BJ (cell line): ENCODE measurements around the gene SLC6A12. TPM values are rescaled to one million over a fixed set of nuclear protein-coding genes. Genes with fewer than 3 reads are reported as not detected.

Source experiments
- CTCF ChIA-PET: fragments of 350-600 bp; formaldehyde crosslinking; extraction: SDS; loops from one replicate; lab custom pipeline; 2021; ENCODE audit warnings: antibody characterized with exemption, inconsistent platforms; lab: Yijun Ruan, JAX
- POLR2A ChIA-PET: fragments of 300-600 bp; sonication (Branson Sonifier 250); formaldehyde crosslinking; extraction: SDS; loops from one replicate; lab custom pipeline; 2021; ENCODE audit warnings: antibody characterized with exemption; lab: Charles Lee
- DNase-seq: peaks from one replicate; pipeline ENCODE4 v3.0.0-alpha.2; 2011; ENCODE audit warnings: low read depth
- H3K27me3 ChIP-seq: 2 replicates; pipeline ENCODE4 v1.6.0; 2011; ENCODE audit warnings: low read length; ENCODE audit not compliant: control insufficient read depth, insufficient read depth
- H3K36me3 ChIP-seq: 2 replicates; pipeline ENCODE4 v1.5.1; 2011; ENCODE audit warnings: low read length; ENCODE audit not compliant: control insufficient read depth, insufficient read depth
- H3K4me3 ChIP-seq: 2 replicates; pipeline ENCODE4 v1.5.1; 2011; ENCODE audit warnings: low read depth, mild to moderate bottlenecking, control low read depth, low read length
- CTCF ChIP-seq: IDR thresholded peaks from 2 replicates; pipeline ENCODE4 v1.5.1; 2011; ENCODE audit warnings: low read depth, mild to moderate bottlenecking, control low read depth, inconsistent platforms, low read length, moderate library complexity; ENCODE audit not compliant: insufficient read depth
- polyA plus RNA-seq: library from polyadenylated mRNA; depleted of rRNA; stranded (reverse); fragments of >200 nt; gene quantifications from 2 replicates; pipeline ENCODE4 v1.2.3, GENCODE V29; 2011

Gene SLC6A12
- polyA plus RNA-seq, 1 experiment: not detected

GRCh38 chr12:151579-151978 is 62.4 kb downstream of the SLC6A12 start:
- no peak for DNase-seq
- H3K36me3 ChIP-seq: no peaks in the 10 kb centered on the region

DNA sequence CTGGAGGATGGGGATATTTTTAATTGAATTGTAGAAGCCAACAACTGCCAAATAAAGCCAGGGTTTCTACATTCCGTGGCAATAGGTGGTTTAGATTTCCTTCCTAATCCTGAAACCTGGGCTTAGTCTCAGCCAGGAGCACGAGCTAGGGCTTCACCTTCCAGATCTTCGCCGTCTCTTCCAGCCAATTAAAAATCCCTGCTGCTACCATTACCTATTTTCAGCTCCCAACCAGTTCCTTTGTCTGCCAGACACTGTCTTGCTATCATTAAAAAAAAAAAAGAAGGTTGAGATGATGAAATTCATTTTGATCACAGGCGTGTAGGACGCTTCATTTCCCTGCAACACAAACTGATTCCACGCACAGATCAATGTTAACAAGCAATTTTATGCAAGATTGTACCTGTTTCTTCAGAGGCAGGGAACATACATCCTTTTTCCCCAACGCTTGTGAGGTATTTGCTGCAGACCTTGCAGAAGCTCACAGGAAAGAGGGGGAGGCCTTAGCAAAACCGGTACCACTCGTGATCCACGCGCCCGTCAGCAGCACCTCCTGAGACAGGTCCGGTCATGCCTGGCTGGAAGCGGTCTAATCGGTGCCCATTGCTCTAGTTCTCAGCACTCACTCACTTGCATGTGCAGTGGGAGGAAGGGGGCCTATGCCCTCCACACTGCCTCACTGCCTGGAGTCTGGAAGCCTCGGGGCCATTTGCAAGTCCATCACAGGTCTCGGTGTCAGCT is 65.1 kb downstream of the SLC6A12 start:
- Histone ChIP-seq H3K36me3 (no peaks in the 10 kb centered on the region), H3K27me3 (peaks cover 7% of the 10 kb centered on the region), H3K4me3 (no peak overlapping the region)
- DNase-seq: no peak
- no peak for TF ChIP-seq CTCF
- POLR2A ChIA-PET: no interaction called here
- CTCF ChIA-PET: interaction anchor here (0.9 kb wide), 1 partner anchor 66 kb away, joined by 3 read pairs; no protein-coding TSS in a partner anchor

More at GRCh38 chr12:151579-151978, 62.4 kb downstream of the SLC6A12 start:
- peaks cover 7% of the 10 kb centered on the region for H3K27me3 ChIP-seq
- ChIA-PET POLR2A (no interaction called here), CTCF (interaction anchor here (1.0 to 2.5 kb wide), 3 partner anchors 11 to 44 kb away, joined by 3 to 9 read pairs (median 5); no protein-coding TSS in a partner anchor)
- no peak overlapping the region for H3K4me3 ChIP-seq
- TF ChIP-seq CTCF: no peak

DNA sequence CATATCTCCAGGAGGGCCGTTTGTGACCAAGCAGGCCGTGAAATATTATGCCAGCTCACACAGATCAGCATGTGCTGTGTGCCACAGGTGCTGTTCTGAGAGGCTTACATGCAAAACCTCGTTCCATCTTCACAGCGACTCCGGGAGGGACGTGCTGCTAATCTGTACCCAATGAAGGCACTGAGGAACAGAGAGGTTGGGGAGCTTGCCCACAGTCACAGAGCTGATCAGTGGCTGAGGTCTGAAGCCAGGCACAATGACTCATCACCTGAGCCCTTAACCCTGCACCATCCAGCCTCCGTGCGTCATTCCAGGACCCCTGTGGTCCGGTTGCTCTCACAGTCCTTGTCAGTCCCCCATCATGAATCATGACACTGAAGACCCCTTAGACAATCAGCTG is 66.7 kb downstream of the SLC6A12 start:
- Histone ChIP-seq H3K27me3 (peaks cover 5% of the 10 kb centered on the region), H3K4me3 (no peak overlapping the region), H3K36me3 (no peaks in the 10 kb centered on the region)
- no peak for TF ChIP-seq CTCF
- ChIA-PET CTCF (no interaction called here), POLR2A (no interaction called here)
- DNase-seq: no peak

DNA sequence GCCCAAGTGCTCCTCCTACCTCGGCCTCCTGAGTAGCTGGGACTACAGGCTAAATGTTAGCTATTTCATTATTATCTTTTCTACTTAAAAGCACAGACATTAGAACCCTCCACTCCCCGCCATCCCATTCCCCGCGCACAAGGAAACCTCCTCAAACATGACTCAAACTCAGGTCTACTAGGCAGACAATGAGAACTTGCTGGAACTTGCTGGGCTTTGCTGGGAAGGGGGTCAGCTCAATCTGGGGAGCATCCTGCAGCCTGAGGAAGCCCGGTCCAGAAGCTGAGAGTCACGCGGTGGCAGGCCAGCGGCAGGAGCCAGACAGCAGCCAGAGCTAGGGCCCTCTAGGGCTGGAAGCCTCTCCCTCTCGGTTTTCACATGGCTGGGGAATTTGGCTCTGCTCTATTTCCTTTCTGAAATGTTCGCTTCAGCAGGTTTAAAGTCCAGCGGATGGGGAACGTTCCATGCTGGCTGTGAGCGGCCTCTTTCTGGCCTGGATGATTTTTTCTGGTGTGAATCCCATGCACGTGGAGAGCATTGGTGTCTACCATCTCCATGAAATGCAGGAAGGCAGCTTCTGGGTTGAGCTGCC is 68.5 kb downstream of the SLC6A12 start:
- Histone ChIP-seq H3K4me3 (no peak overlapping the region), H3K27me3 (peaks cover 2% of the 10 kb centered on the region), H3K36me3 (no peaks in the 10 kb centered on the region)
- ChIA-PET POLR2A (no interaction called here), CTCF (interaction anchor here (1.2 kb wide), 1 partner anchor 27 kb away, joined by 3 read pairs; no protein-coding TSS in a partner anchor)
- no peak for TF ChIP-seq CTCF
- no peak for DNase-seq

DNA sequence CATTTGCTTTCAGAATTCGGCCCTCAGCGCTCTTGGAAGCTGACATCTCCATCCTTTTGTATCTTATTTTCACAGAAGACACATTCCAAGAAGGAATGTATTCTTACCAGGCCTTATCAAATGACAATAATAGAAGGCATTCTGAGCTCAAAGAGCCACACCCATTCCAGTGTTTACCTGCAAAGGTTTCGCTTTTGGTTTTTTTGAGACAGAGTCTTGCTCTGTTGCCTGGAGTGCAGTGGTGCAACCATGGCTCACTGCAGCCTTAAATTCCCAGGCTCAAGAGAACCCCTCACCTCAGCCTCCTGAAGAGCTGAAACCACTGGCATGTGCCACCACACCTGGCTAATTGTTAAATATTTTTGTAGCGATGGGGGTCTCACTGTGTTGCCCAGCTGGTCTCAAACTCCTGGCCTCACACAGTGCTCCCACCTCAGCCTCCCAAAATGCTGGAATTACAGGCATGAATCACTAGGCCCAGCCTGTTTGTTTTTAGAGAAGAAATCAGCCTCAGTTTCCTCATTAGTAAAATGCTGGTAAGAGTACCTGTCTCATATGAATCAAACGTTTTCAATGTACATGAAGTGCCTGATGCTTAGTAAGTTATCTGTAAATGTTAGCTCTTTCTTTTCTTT is 69.2 kb downstream of the SLC6A12 start:
- ChIA-PET POLR2A (no interaction called here), CTCF (interaction anchor here (1.2 kb wide), 1 partner anchor 27 kb away, joined by 3 read pairs; no protein-coding TSS in a partner anchor)

More for the DNA sequence above, 69.2 kb downstream of the SLC6A12 start:
- DNase-seq: no peak
- Histone ChIP-seq H3K4me3 (no peak overlapping the region), H3K36me3 (no peaks in the 10 kb centered on the region), H3K27me3 (peaks cover 3% of the 10 kb centered on the region)
- TF ChIP-seq CTCF: no peak
